K562 (cell line): ENCODE data around the gene FKRP. TPM values are rescaled to one million over a fixed set of nuclear protein-coding genes. Genes with fewer than 3 reads are reported as not detected.
A peak's percentile ranks its signal among the peaks of the same experiment; 100 is the strongest.

Experiments
- CBX5 ChIP-seq: IDR thresholded peaks from 2 replicates; pipeline ENCODE4 v1.6.1; 2014; ENCODE audit warnings: low read depth, borderline replicate concordance
- CCAR2 ChIP-seq: fragments of 200-400 bp; formaldehyde crosslinking; IDR thresholded peaks from 2 replicates; pipeline ENCODE4 v1.6.1; 2017; ENCODE audit warnings: mild to moderate bottlenecking, low read depth, low read length
- DNMT1 ChIP-seq: fragments of 450-650 bp; IDR thresholded peaks from 2 replicates; pipeline ENCODE4 v1.6.1; 2016; ENCODE audit warnings: antibody characterized with exemption, mild to moderate bottlenecking
- E2F3 ChIP-seq: fragments of 250-450 bp; sonication (Bioruptor Pico); IDR thresholded peaks from 2 replicates; pipeline ENCODE4 v1.4.0; 2020; ENCODE audit warnings: mild to moderate bottlenecking
- EHMT2 ChIP-seq: fragments of 450-650 bp; IDR thresholded peaks from 2 replicates; pipeline ENCODE4 v1.6.1; 2018; ENCODE audit warnings: antibody characterized with exemption
- FOXK1 ChIP-seq: sonication (generic); formaldehyde crosslinking; IDR thresholded peaks from 2 replicates; pipeline ENCODE4 v1.8.0; 2022; ENCODE audit warnings: missing genetic modification reagents, mild to moderate bottlenecking, borderline replicate concordance
- KAT8 ChIP-seq: fragments of 450-650 bp; IDR thresholded peaks from 2 replicates; pipeline ENCODE4 v1.6.1; 2016; ENCODE audit warnings: low read depth, mild to moderate bottlenecking
- NFATC3 ChIP-seq: fragments of 450-650 bp; IDR thresholded peaks from 2 replicates; pipeline ENCODE4 v1.6.1; 2017; ENCODE audit warnings: mild to moderate bottlenecking
- NFYB ChIP-seq: IDR thresholded peaks from 2 replicates; pipeline ENCODE4 v1.6.1; 2011; ENCODE audit warnings: mild to moderate bottlenecking, moderate library complexity; ENCODE audit not compliant: insufficient read length; ENCODE audit errors: extremely low read depth
- PHB ChIP-seq: fragments of 250-450 bp; sonication (Bioruptor Pico); IDR thresholded peaks from 2 replicates; pipeline ENCODE4 v1.5.0; 2021
- PRMT5 ChIP-seq: sonication (generic); formaldehyde crosslinking; IDR thresholded peaks from 2 replicates; pipeline ENCODE4 v1.5.0; 2020; ENCODE audit warnings: missing genetic modification reagents
- PTRF ChIP-seq: fragments of 450-650 bp; IDR thresholded peaks from 2 replicates; pipeline ENCODE4 v1.6.1; 2016; ENCODE audit warnings: mild to moderate bottlenecking, missing genetic modification characterization, missing compliant biosample characterization
- SAFB ChIP-seq: fragments of 200-400 bp; formaldehyde crosslinking; IDR thresholded peaks from 2 replicates; pipeline ENCODE4 v1.6.1; 2017; ENCODE audit warnings: low read depth, low read length, borderline replicate concordance
- SIRT6 ChIP-seq: IDR thresholded peaks from one replicate; pipeline ENCODE4 v1.6.1; 2012; ENCODE audit warnings: low read depth, mild to moderate bottlenecking, control low read depth, inconsistent platforms, low read length, moderate library complexity
- SMAD3 ChIP-seq: fragments of 450-650 bp; formaldehyde crosslinking; conservative IDR thresholded peaks from 2 replicates; pipeline ENCODE4 v1.4.0; 2020; ENCODE audit warnings: mild to moderate bottlenecking
- SMARCA5 ChIP-seq: fragments of 450-650 bp; IDR thresholded peaks from 2 replicates; pipeline ENCODE4 v1.6.1; 2016
- SMARCE1 ChIP-seq: fragments of 450-650 bp; IDR thresholded peaks from 2 replicates; pipeline ENCODE4 v1.7.1; 2016; ENCODE audit warnings: mild to moderate bottlenecking
- TAF15 ChIP-seq: fragments of 200-400 bp; formaldehyde crosslinking; IDR thresholded peaks from 2 replicates; pipeline ENCODE4 v1.6.1; 2017; ENCODE audit warnings: mild to moderate bottlenecking, low read depth, low read length, moderate library complexity
- TAF7 ChIP-seq: fragments of 450-650 bp; IDR thresholded peaks from 2 replicates; pipeline ENCODE4 v1.6.1; 2016; ENCODE audit warnings: missing genetic modification characterization, missing compliant biosample characterization
- ZKSCAN1 ChIP-seq: fragments of 150-350 bp; IDR thresholded peaks from 2 replicates; pipeline ENCODE4 v1.6.1; 2016; ENCODE audit warnings: low read depth, low read length
- ZNF274 ChIP-seq: IDR thresholded peaks from 2 replicates; pipeline ENCODE4 v1.6.1; 2011; ENCODE audit warnings: low read depth, mild to moderate bottlenecking, low read length, moderate library complexity, borderline replicate concordance
- ZNF282 ChIP-seq: sonication (generic); formaldehyde crosslinking; IDR thresholded peaks from 2 replicates; pipeline ENCODE4 v1.8.1; 2023; ENCODE audit warnings: missing genetic modification reagents
- polyA plus RNA-seq, 8 experiments: library from polyadenylated mRNA; depleted of rRNA in 4 of 8; stranded (reverse) in 5 of 8; unstranded in 3 of 8; fragments of >200 nt; fragmentation: Nextera tagmentation in 2 of 8; fragmentation: Illumina TruSeq in 1 of 8; extraction: Ambion mirVana in 2 of 8; extraction: Trizol in 1 of 8; gene quantifications; 2 replicates each; pipeline versions ENCODE4 v1.2.1 to v1.2.3, GENCODE V29; 2011 to 2014; ENCODE audit warnings: inconsistent platforms in 1 of 8, missing spikeins in 1 of 8
- total RNA-seq, 7 experiments: library from RNA; depleted of rRNA in 6 of 7; stranded (reverse); fragments of >200 nt in 6 of 7; fragmentation: Illumina TruSeq in 2 of 7; extraction: Trizol in 2 of 7; gene quantifications; 2 replicates each; pipeline versions ENCODE4 v1.2.1 to v1.2.3, GENCODE V29; 2011 to 2021; ENCODE audit warnings: low replicate concordance in 1 of 7
- TF ChIP-seq, protein P1 (sequence below): IDR thresholded peaks from 2 replicates; pipeline ENCODE4 v1.6.1; 2014; ENCODE audit warnings: antibody characterized with exemption
- TF ChIP-seq, protein P2 (sequence below): sonication (generic); formaldehyde crosslinking; IDR thresholded peaks from 2 replicates; pipeline ENCODE4 v1.8.0; 2022; ENCODE audit warnings: mild to moderate bottlenecking, missing genetic modification reagents
- TF ChIP-seq, protein P3 (sequence below): fragments of 250-450 bp; sonication (Bioruptor Pico); IDR thresholded peaks from 2 replicates; pipeline ENCODE4 v1.4.0; 2020; ENCODE audit warnings: borderline replicate concordance
- TF ChIP-seq, protein P4 (sequence below): sonication (generic); formaldehyde crosslinking; IDR thresholded peaks from 2 replicates; pipeline ENCODE4 v1.8.1; 2023; ENCODE audit warnings: mild to moderate bottlenecking, missing genetic modification reagents

The FKRP gene
- total and polyA plus RNA-seq, 9 of the 15 experiments (the other 6 are each of a cell fraction or from before 2014, with no cell fraction given): 0.68 to 16.1 (median 6.5) TPM

DNA sequence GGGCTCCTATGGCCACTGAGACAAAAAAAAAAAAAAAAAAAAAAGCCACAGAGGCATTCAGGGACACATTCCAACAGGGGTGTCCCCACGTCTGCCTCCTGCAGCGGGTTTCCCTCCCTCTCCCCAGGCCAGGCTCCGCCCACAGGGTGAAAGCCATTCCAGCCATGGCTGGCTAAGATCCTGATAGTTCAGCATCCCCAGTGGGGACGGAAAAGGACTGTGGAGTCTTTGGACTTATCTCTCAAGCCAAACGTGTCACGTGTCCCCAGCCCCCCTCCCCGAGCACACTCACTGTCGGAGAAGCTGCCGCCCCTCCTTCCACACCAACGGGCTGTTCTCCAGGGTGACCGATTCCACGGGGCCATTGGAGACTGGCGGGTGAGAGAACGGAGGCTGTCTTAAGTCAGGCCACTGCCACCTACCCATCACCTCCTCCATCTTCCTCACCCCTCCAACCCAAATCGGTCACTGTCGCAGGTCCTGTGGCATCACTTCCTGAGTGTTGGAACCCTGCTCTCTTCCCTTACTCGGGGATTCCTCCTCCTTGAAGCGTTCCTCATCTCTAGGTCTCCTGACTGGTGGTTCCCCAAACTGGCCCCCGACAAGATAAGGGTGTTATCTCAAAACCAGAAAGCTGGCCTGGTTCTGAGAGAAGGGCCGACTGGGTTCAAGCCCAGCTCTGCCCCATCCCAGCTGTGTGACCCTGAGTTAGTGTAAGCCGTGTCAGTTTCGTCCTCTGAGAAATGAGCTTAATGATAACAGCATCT lies 9.1 kb upstream of the FKRP start (continued):
- TF ChIP-seq, protein P1, sequence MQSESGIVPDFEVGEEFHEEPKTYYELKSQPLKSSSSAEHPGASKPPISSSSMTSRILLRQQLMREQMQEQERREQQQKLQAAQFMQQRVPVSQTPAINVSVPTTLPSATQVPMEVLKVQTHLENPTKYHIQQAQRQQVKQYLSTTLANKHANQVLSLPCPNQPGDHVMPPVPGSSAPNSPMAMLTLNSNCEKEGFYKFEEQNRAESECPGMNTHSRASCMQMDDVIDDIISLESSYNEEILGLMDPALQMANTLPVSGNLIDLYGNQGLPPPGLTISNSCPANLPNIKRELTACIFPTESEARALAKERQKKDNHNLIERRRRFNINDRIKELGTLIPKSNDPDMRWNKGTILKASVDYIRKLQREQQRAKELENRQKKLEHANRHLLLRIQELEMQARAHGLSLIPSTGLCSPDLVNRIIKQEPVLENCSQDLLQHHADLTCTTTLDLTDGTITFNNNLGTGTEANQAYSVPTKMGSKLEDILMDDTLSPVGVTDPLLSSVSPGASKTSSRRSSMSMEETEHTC: peak; percentile 42; the same call in 1 of the 2 replicates
- TF ChIP-seq, protein P2, sequence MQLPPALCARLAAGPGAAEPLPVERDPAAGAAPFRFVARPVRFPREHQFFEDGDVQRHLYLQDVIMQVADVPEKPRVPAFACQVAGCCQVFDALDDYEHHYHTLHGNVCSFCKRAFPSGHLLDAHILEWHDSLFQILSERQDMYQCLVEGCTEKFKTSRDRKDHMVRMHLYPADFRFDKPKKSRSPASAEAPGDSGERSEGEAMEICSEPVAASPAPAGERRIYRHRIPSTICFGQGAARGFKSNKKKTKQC: no peak
- TF ChIP-seq EHMT2: no peak
- TF ChIP-seq SAFB: no peak
- TF ChIP-seq, protein P3, sequence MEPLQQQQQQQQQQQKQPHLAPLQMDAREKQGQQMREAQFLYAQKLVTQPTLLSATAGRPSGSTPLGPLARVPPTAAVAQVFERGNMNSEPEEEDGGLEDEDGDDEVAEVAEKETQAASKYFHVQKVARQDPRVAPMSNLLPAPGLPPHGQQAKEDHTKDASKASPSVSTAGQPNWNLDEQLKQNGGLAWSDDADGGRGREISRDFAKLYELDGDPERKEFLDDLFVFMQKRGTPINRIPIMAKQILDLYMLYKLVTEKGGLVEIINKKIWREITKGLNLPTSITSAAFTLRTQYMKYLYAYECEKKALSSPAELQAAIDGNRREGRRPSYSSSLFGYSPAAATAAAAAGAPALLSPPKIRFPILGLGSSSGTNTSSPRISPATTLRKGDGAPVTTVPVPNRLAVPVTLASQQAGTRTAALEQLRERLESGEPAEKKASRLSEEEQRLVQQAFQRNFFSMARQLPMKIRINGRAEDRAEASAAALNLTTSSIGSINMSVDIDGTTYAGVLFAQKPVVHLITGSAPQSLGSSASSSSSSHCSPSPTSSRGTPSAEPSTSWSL: no peak
- no peak for TF ChIP-seq TAF7 (tag)
- peak; percentile 55 for TF ChIP-seq SMARCE1
- no peak for TF ChIP-seq PTRF
- TF ChIP-seq NFYB: no peak
- no peak for TF ChIP-seq SMAD3 (CRISPR knock-in tag)
- TF ChIP-seq NFATC3: no peak
- TF ChIP-seq ZKSCAN1: no peak
- TF ChIP-seq SIRT6: no peak
- no peak for TF ChIP-seq KAT8
- TF ChIP-seq, protein P4, sequence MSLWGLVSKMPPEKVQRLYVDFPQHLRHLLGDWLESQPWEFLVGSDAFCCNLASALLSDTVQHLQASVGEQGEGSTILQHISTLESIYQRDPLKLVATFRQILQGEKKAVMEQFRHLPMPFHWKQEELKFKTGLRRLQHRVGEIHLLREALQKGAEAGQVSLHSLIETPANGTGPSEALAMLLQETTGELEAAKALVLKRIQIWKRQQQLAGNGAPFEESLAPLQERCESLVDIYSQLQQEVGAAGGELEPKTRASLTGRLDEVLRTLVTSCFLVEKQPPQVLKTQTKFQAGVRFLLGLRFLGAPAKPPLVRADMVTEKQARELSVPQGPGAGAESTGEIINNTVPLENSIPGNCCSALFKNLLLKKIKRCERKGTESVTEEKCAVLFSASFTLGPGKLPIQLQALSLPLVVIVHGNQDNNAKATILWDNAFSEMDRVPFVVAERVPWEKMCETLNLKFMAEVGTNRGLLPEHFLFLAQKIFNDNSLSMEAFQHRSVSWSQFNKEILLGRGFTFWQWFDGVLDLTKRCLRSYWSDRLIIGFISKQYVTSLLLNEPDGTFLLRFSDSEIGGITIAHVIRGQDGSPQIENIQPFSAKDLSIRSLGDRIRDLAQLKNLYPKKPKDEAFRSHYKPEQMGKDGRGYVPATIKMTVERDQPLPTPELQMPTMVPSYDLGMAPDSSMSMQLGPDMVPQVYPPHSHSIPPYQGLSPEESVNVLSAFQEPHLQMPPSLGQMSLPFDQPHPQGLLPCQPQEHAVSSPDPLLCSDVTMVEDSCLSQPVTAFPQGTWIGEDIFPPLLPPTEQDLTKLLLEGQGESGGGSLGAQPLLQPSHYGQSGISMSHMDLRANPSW (CRISPR knock-in tag): no peak
- no peak for TF ChIP-seq TAF15
- TF ChIP-seq E2F3: no peak
- no peak for TF ChIP-seq DNMT1
- TF ChIP-seq PRMT5 (CRISPR knock-in tag): no peak
- TF ChIP-seq CBX5: no peak
- no peak for TF ChIP-seq PHB (CRISPR knock-in tag)
- no peak for TF ChIP-seq CCAR2
- no peak for TF ChIP-seq FOXK1 (CRISPR knock-in tag)
- TF ChIP-seq ZNF282 (CRISPR knock-in tag): no peak
- no peak for TF ChIP-seq SMARCA5
- TF ChIP-seq ZNF274: no peak
